HepG2 (cell line): ENCODE results near the gene ERICH6. TPM values are rescaled to one million over a fixed set of nuclear protein-coding genes. Genes with fewer than 3 reads are reported as not detected.

Source experiments
- ARHGAP35 ChIP-seq: sonication (generic); formaldehyde crosslinking; IDR thresholded peaks from 2 replicates; pipeline ENCODE4 v1.9.0; 2022; ENCODE audit warnings: mild to moderate bottlenecking, inconsistent platforms, moderate library complexity, missing genetic modification reagents, borderline replicate concordance
- ELK4 ChIP-seq: sonication (generic); formaldehyde crosslinking; IDR thresholded peaks from 2 replicates; pipeline ENCODE4 v1.9.0; 2021; ENCODE audit warnings: missing genetic modification reagents, borderline replicate concordance
- GZF1 ChIP-seq: sonication (generic); formaldehyde crosslinking; IDR thresholded peaks from 2 replicates; pipeline ENCODE4 v1.5.1; 2020; ENCODE audit warnings: mild to moderate bottlenecking, missing genetic modification reagents
- HDAC1 ChIP-seq: sonication (generic); formaldehyde crosslinking; IDR thresholded peaks from 2 replicates; pipeline ENCODE4 v1.5.1; 2020; ENCODE audit warnings: mild to moderate bottlenecking, missing genetic modification reagents
- KAT2B ChIP-seq: fragments of 150-350 bp; IDR thresholded peaks from 2 replicates; pipeline ENCODE4 v1.6.1; 2014; ENCODE audit warnings: low read depth, low read length, borderline replicate concordance
- KAT7 ChIP-seq: IDR thresholded peaks from 2 replicates; pipeline ENCODE4 v1.6.1; 2018; ENCODE audit warnings: borderline replicate concordance, missing compliant biosample characterization
- KLF16 ChIP-seq, 2 experiments: sonication (generic) in 1 of 2; formaldehyde crosslinking in 1 of 2; IDR thresholded peaks; 2 replicates each; pipeline versions ENCODE4 v1.6.1 to v1.8.0; 2016 to 2023; ENCODE audit warnings: missing genetic modification reagents in 2 of 2, missing compliant biosample characterization in 1 of 2
- MATR3 ChIP-seq: sonication (generic); formaldehyde crosslinking; IDR thresholded peaks from 2 replicates; pipeline ENCODE4 v1.4.0; 2020; ENCODE audit warnings: missing genetic modification reagents
- MED1 ChIP-seq: sonication (generic); formaldehyde crosslinking; IDR thresholded peaks from 2 replicates; pipeline ENCODE4 v1.4.0; 2020; ENCODE audit warnings: missing genetic modification reagents
- MLLT10 ChIP-seq: sonication (generic); formaldehyde crosslinking; IDR thresholded peaks from 2 replicates; pipeline ENCODE4 v1.4.0; 2020; ENCODE audit warnings: missing genetic modification reagents
- NONO ChIP-seq, 2 experiments: fragments of 450-650 bp in 1 of 2; sonication (generic) in 1 of 2; formaldehyde crosslinking in 1 of 2; IDR thresholded peaks in 1 of 2; conservative IDR thresholded peaks in 1 of 2; 2 replicates each; pipeline versions ENCODE4 v1.6.1 to v1.8.0; 2017 to 2022; ENCODE audit warnings: mild to moderate bottlenecking in 1 of 2, missing genetic modification reagents in 1 of 2, moderate library complexity in 1 of 2
- NR2F2 ChIP-seq: IDR thresholded peaks from 2 replicates; pipeline ENCODE4 v1.6.1; 2012; ENCODE audit warnings: low read depth, inconsistent platforms, borderline replicate concordance
- RELA ChIP-seq: sonication (generic); formaldehyde crosslinking; IDR thresholded peaks from 2 replicates; pipeline ENCODE4 v1.4.0; 2020; ENCODE audit warnings: missing genetic modification reagents
- RFX1 ChIP-seq: fragments of 450-650 bp; IDR thresholded peaks from 2 replicates; pipeline ENCODE4 v1.6.1; 2017
- SOX5 ChIP-seq: IDR thresholded peaks from 2 replicates; pipeline ENCODE4 v1.6.1; 2016; ENCODE audit warnings: borderline replicate concordance
- XRCC5 ChIP-seq: fragments of 200-400 bp; formaldehyde crosslinking; optimal IDR thresholded peaks from 2 replicates; pipeline ENCODE3; 2017; ENCODE audit warnings: mild to moderate bottlenecking, low read length
- YEATS4 ChIP-seq: sonication (generic); formaldehyde crosslinking; IDR thresholded peaks from 2 replicates; pipeline ENCODE4 v1.4.0; 2020; ENCODE audit warnings: missing genetic modification reagents, borderline replicate concordance
- ZNF335 ChIP-seq: sonication (generic); formaldehyde crosslinking; IDR thresholded peaks from 2 replicates; pipeline ENCODE4 v1.4.0; 2020; ENCODE audit warnings: missing genetic modification reagents
- ZNF576 ChIP-seq: sonication (generic); formaldehyde crosslinking; IDR thresholded peaks from 2 replicates; pipeline ENCODE4 v1.4.0; 2020; ENCODE audit warnings: mild to moderate bottlenecking, missing genetic modification reagents
- ZNF597 ChIP-seq: sonication (generic); formaldehyde crosslinking; IDR thresholded peaks from 2 replicates; pipeline ENCODE4 v1.5.0; 2020; ENCODE audit warnings: missing genetic modification reagents
- ZNF704 ChIP-seq: sonication (generic); formaldehyde crosslinking; IDR thresholded peaks from 2 replicates; pipeline ENCODE4 v1.8.1; 2023; ENCODE audit warnings: mild to moderate bottlenecking, inconsistent platforms, moderate library complexity, missing genetic modification reagents, borderline replicate concordance
- ZNF775 ChIP-seq: sonication (generic); formaldehyde crosslinking; IDR thresholded peaks from 2 replicates; pipeline ENCODE4 v1.4.0; 2020; ENCODE audit warnings: missing genetic modification reagents, mild to moderate bottlenecking, moderate library complexity, borderline replicate concordance
- ZNF777 ChIP-seq: sonication (generic); formaldehyde crosslinking; IDR thresholded peaks from 2 replicates; pipeline ENCODE4 v1.4.0; 2020; ENCODE audit warnings: missing genetic modification reagents
- polyA plus RNA-seq, 8 experiments: library from polyadenylated mRNA; depleted of rRNA in 3 of 8; stranded (reverse) in 7 of 8; unstranded in 1 of 8; fragments of >200 nt; fragmentation: Illumina TruSeq in 4 of 8; extraction: Trizol in 4 of 8; gene quantifications; 2 replicates each; pipeline versions ENCODE4 v1.2.1 to v1.2.3, GENCODE V29; 2011 to 2016; ENCODE audit warnings: low read depth in 4 of 8, missing spikeins in 1 of 8, mixed read lengths in 1 of 8; ENCODE audit not compliant: insufficient read depth in 1 of 8
- total RNA-seq, 5 experiments: library from RNA; depleted of rRNA; stranded (reverse); fragments of >200 nt; fragmentation: Illumina TruSeq; extraction: Trizol; gene quantifications; 2 replicates each; pipeline ENCODE4 v1.2.3, GENCODE V29; 2016; ENCODE audit warnings: low read depth in 1 of 5
- TF ChIP-seq, protein P1 (sequence below): sonication (generic); formaldehyde crosslinking; IDR thresholded peaks from 2 replicates; pipeline ENCODE4 v1.5.0; 2020; ENCODE audit warnings: mild to moderate bottlenecking, missing genetic modification reagents

The ERICH6 gene
- total and polyA plus RNA-seq, 2 of the 13 experiments (the other 11 are each of a cell fraction or from before 2014, with no cell fraction given) = 0.03 TPM; not detected in 1

- TF ChIP-seq YEATS4 (CRISPR knock-in tag) (no peak), KLF16 (CRISPR knock-in tag; IDR thresholded peaks at IDR 0.05) (0 out of 4 replicates have a peak, but pooled peaks of 1 of the 2 experiments have one; percentile 44), MED1 (CRISPR knock-in tag) (peak; percentile 75), NR2F2 (no peak), KAT7 (CRISPR knock-in tag) (peak; percentile 33; the same call in 1 of the 2 replicates), SOX5 (peak; percentile 77), ZNF335 (CRISPR knock-in tag) (no peak), RFX1 (no peak), MLLT10 (CRISPR knock-in tag) (no peak), MATR3 (no peak), ZNF597 (no peak), KAT2B (no peak; the same call in 1 of the 2 replicates), ZNF775 (CRISPR knock-in tag) (no peak), RELA (CRISPR knock-in tag) (no peak), ELK4 (CRISPR knock-in tag) (no peak), HDAC1 (CRISPR knock-in tag) (no peak), ARHGAP35 (CRISPR knock-in tag) (no peak), ZNF704 (no peak), ZNF777 (CRISPR knock-in tag) (no peak), XRCC5 (no peak), ZNF576 (CRISPR knock-in tag) (no peak), NONO (IDR thresholded peaks at IDR 0.05) (no peak), NONO (CRISPR knock-in tag; conservative IDR thresholded peaks at IDR 0.05) (no peak; the same call in 1 of the 2 replicates), GZF1 (CRISPR knock-in tag) (no peak; the same call in 1 of the 2 replicates)
- TF ChIP-seq, protein P1, sequence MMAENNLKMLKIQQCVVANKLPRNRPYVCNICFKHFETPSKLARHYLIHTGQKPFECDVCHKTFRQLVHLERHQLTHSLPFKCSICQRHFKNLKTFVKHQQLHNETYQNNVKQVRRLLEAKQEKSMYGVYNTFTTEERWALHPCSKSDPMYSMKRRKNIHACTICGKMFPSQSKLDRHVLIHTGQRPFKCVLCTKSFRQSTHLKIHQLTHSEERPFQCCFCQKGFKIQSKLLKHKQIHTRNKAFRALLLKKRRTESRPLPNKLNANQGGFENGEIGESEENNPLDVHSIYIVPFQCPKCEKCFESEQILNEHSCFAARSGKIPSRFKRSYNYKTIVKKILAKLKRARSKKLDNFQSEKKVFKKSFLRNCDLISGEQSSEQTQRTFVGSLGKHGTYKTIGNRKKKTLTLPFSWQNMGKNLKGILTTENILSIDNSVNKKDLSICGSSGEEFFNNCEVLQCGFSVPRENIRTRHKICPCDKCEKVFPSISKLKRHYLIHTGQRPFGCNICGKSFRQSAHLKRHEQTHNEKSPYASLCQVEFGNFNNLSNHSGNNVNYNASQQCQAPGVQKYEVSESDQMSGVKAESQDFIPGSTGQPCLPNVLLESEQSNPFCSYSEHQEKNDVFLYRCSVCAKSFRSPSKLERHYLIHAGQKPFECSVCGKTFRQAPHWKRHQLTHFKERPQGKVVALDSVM (CRISPR knock-in tag) = 0 out of 2 replicates have a peak, but pooled peaks have one; percentile 23
Measured at GRCh38 chr3:150737874-150738679, 34.4 kb upstream of the ERICH6 start (continued).
